ENCODE measurements around the gene IFIT1B. TPM values are rescaled to one million over a fixed set of nuclear protein-coding genes. Genes with fewer than 3 reads are reported as not detected.

Gene IFIT1B
- total and polyA plus RNA-seq, 10 of the 15 experiments (the other 5 are each of a cell fraction or from before 2014, with no cell fraction given), result 0.04 TPM; not detected in 9

DNA sequence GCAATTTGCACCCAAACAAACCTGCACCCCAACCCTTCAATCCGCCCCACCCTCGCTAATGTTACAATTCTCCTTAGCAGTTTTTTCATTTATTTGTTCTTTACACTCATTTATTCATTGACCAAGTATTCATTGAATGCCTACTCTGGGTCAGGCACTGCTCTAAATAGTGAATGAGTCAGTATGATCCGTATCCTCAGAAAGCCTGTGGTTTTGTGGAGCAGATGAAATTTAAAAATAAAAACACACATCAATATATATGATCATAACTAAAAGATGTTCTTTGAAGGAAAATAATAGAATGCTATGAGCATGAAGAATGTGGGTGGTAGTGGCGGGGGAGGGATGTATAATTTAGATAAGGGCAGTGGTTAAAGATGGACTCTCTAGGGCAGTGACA, 49.8 kb downstream of the IFIT1B start:
- TF ChIP-seq, protein P1, sequence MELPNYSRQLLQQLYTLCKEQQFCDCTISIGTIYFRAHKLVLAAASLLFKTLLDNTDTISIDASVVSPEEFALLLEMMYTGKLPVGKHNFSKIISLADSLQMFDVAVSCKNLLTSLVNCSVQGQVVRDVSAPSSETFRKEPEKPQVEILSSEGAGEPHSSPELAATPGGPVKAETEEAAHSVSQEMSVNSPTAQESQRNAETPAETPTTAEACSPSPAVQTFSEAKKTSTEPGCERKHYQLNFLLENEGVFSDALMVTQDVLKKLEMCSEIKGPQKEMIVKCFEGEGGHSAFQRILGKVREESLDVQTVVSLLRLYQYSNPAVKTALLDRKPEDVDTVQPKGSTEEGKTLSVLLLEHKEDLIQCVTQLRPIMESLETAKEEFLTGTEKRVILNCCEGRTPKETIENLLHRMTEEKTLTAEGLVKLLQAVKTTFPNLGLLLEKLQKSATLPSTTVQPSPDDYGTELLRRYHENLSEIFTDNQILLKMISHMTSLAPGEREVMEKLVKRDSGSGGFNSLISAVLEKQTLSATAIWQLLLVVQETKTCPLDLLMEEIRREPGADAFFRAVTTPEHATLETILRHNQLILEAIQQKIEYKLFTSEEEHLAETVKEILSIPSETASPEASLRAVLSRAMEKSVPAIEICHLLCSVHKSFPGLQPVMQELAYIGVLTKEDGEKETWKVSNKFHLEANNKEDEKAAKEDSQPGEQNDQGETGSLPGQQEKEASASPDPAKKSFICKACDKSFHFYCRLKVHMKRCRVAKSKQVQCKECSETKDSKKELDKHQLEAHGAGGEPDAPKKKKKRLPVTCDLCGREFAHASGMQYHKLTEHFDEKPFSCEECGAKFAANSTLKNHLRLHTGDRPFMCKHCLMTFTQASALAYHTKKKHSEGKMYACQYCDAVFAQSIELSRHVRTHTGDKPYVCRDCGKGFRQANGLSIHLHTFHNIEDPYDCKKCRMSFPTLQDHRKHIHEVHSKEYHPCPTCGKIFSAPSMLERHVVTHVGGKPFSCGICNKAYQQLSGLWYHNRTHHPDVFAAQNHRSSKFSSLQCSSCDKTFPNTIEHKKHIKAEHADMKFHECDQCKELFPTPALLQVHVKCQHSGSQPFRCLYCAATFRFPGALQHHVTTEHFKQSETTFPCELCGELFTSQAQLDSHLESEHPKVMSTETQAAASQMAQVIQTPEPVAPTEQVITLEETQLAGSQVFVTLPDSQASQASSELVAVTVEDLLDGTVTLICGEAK (IDR thresholded peaks at IDR 0.05; ENCODE audit: borderline replicate concordance), result no peak
- TF ChIP-seq ETV6 (conservative IDR thresholded peaks at IDR 0.05 in 1 of 2, IDR thresholded peaks at IDR 0.05 in 1 of 2; ENCODE audit: borderline replicate concordance in 1 of 2, low read depth in 1 of 2), result no peak
- TF ChIP-seq SMARCA5 (IDR thresholded peaks at IDR 0.05), result no peak
- no peak for TF ChIP-seq MLLT1 (IDR thresholded peaks at IDR 0.05)
- TF ChIP-seq DPF2 (IDR thresholded peaks at IDR 0.05), result no peak
- TF ChIP-seq, protein P2, sequence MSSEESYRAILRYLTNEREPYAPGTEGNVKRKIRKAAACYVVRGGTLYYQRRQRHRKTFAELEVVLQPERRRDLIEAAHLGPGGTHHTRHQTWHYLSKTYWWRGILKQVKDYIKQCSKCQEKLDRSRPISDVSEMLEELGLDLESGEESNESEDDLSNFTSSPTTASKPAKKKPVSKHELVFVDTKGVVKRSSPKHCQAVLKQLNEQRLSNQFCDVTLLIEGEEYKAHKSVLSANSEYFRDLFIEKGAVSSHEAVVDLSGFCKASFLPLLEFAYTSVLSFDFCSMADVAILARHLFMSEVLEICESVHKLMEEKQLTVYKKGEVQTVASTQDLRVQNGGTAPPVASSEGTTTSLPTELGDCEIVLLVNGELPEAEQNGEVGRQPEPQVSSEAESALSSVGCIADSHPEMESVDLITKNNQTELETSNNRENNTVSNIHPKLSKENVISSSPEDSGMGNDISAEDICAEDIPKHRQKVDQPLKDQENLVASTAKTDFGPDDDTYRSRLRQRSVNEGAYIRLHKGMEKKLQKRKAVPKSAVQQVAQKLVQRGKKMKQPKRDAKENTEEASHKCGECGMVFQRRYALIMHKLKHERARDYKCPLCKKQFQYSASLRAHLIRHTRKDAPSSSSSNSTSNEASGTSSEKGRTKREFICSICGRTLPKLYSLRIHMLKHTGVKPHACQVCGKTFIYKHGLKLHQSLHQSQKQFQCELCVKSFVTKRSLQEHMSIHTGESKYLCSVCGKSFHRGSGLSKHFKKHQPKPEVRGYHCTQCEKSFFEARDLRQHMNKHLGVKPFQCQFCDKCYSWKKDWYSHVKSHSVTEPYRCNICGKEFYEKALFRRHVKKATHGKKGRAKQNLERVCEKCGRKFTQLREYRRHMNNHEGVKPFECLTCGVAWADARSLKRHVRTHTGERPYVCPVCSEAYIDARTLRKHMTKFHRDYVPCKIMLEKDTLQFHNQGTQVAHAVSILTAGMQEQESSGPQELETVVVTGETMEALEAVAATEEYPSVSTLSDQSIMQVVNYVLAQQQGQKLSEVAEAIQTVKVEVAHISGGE (CRISPR knock-in tag; IDR thresholded peaks at IDR 0.05), result no peak
- no peak for TF ChIP-seq ZNF207 (IDR thresholded peaks at IDR 0.05; ENCODE audit: borderline replicate concordance)
- no peak for TF ChIP-seq SRF (IDR thresholded peaks at IDR 0.05; ENCODE audit: low read depth in 2 of 2, low read length in 2 of 2)
- no peak for TF ChIP-seq SUZ12 (IDR thresholded peaks at IDR 0.05; ENCODE audit: unreplicated experiment)
- TF ChIP-seq TCF3 (IDR thresholded peaks at IDR 0.05; ENCODE audit: borderline replicate concordance, insufficient read depth, low read depth, low read length), result no peak
- RAD21 ChIA-PET (ENCODE audit: unreplicated experiment), result interaction anchor here (1.2 to 2.5 kb wide), 2 partner anchors 135 to 169 kb away, joined by 3 to 9 read pairs; no protein-coding TSS in a partner anchor
- H3K4me2 ChIP-seq (ENCODE audit: control insufficient read depth, insufficient read depth), result no peak overlapping the region
- H4K20me1 ChIP-seq (ENCODE audit: control insufficient read depth, insufficient read depth), result no peaks in the 10 kb centered on the region
- DNase-seq (ENCODE audit: low read depth, low spot score), result no peak
- no TSS peak for BruUV-seq (replicated peaks)
- ATAC-seq, result no peak
- no peak overlapping the region for H3K27ac ChIP-seq (ENCODE audit: control insufficient read depth, insufficient read depth)
- FAIRE-seq, result no peak
- CTCF ChIA-PET, result interaction anchor here (1.1 to 2.2 kb wide), 4 partner anchors 8 to 181 kb away, joined by 3 to 5 read pairs (median 4); no protein-coding TSS in a partner anchor
- H2AFZ ChIP-seq (ENCODE audit: control insufficient read depth, low read depth, low read length), result no peak overlapping the region
- H3K9ac ChIP-seq (ENCODE audit: control insufficient read depth, insufficient read depth, low read length), result no peak overlapping the region
- intact Hi-C loops (cut with micrococcal nuclease; ENCODE audit: unreplicated experiment) (loop anchor here (10.0 kb wide), 2 partner anchors 277 to 367 kb away; partner anchors contain the start of gene KIF20B), in situ Hi-C loops (cut with MboI) (loop anchor here (10.0 kb wide), 1 partner anchor 127 kb away; no protein-coding TSS in a partner anchor)
- POLR2A ChIA-PET, result no interaction called here
- H3K4me1 ChIP-seq (ENCODE audit: control insufficient read depth, insufficient read depth, low read length), result no peaks in the 10 kb centered on the region
- no peaks in the 10 kb centered on the region for H3K79me2 ChIP-seq (ENCODE audit: control insufficient read depth, insufficient read depth, low read length)
- H3K36me3 ChIP-seq (ENCODE audit: control insufficient read depth in 2 of 2, insufficient read depth in 2 of 2, low read length in 1 of 2), result no peaks in the 10 kb centered on the region
- 86% methylated on average over 4 of the region's 4 CpGs for WGBS (ENCODE audit: insufficient coverage, insufficient replicate concordance, low lambda C conversion rate, missing lambda C conversion rate)
- no peaks in the 10 kb centered on the region for H3K9me3 ChIP-seq (replicated peaks; ENCODE audit: control insufficient read depth, insufficient read depth, low read length)
- no peaks in the 10 kb centered on the region for H3K27me3 ChIP-seq (replicated peaks in 1 of 2; ENCODE audit: control insufficient read depth in 2 of 2, insufficient read depth in 2 of 2, low read length in 1 of 2)
- SMC1A ChIA-PET (ENCODE audit: uncharacterized antibody, unreplicated experiment), result interaction anchor here (0.8 to 2.0 kb wide), 2 partner anchors 13 to 134 kb away, joined by 3 to 6 read pairs; partner anchors contain the start of gene IFIT5
- no peak overlapping the region for H3K4me3 ChIP-seq
